Testis (tissue), 3 donors: ENCODE data around the gene RPL10. TPM values are rescaled to one million over a fixed set of nuclear protein-coding genes. Genes with fewer than 3 reads are reported as not detected.

Experiments used
- DNase-seq: peaks from one replicate; pipeline ENCODE4 v3.0.0-alpha.2; 2019
- H3K27ac ChIP-seq, 2 donors: fragments of 200-600 bp; sonication (generic); one replicate each; pipeline ENCODE4 v1.5.1; 2019
- H3K27me3 ChIP-seq: fragments of 200-600 bp; sonication (generic); one replicate; pipeline ENCODE4 v1.5.1; 2019
- H3K36me3 ChIP-seq: fragments of 200-600 bp; sonication (generic); one replicate; pipeline ENCODE4 v1.5.1; 2017; ENCODE audit warnings: low read depth; ENCODE audit errors: missing control alignments
- H3K4me1 ChIP-seq: fragments of 200-600 bp; sonication (generic); one replicate; pipeline ENCODE4 v1.5.1; 2019
- H3K4me3 ChIP-seq, 2 donors: fragments of 200-600 bp; sonication (generic); one replicate each; pipeline ENCODE4 v1.5.1; 2017 to 2019
- H3K9me3 ChIP-seq: fragments of 200-600 bp; sonication (generic); one replicate; pipeline ENCODE4 v1.5.1; 2017
- POLR2A ChIP-seq: fragments of 450-650 bp; IDR thresholded peaks from one replicate; pipeline ENCODE4 v1.6.1; 2017; ENCODE audit warnings: antibody characterized with exemption, mild to moderate bottlenecking, moderate library complexity
- WGBS, 2 donors: methylation state at CpG; one replicate each; pipeline ENCODE4 v1.1.5; 2018; 5-methylcytosine and 5-hydroxymethylcytosine counted together
- intact Hi-C: fragments of 100-400 bp; cut with DNase I; formaldehyde crosslinking; loops from one replicate; pipeline ENCODE4 v1.15.1; 2023; ENCODE audit warnings: low total_unique reads
- polyA plus RNA-seq: library from polyadenylated mRNA; stranded (reverse); fragments of 350-450 nt; fragmentation: Illumina TruSeq; extraction: RNeasy Lipid Tissue Mini Kit (QIAGEN cat#74804); gene quantifications from one replicate; pipeline ENCODE4 v1.2.3, GENCODE V29; 2014; ENCODE audit warnings: low read depth, low replicate concordance; ENCODE audit not compliant: insufficient read depth
- total RNA-seq, 2 donors: library from RNA; depleted of rRNA; stranded (reverse); fragments of >200 nt; gene quantifications; one replicate each; pipeline ENCODE4 v1.2.3, GENCODE V29; 2016
- TF ChIP-seq, protein P1 (sequence below), 3 experiments: fragments of 450-650 bp in 2 of 3; fragments of 200-600 bp in 1 of 3; sonication (generic) in 1 of 3; IDR thresholded peaks; one replicate each; pipeline ENCODE4 v1.5.1; 2016 to 2019; ENCODE audit warnings: antibody characterized with exemption in 3 of 3, mild to moderate bottlenecking in 2 of 3, moderate library complexity in 1 of 3

The RPL10 gene
- total and polyA plus RNA-seq, 3 donors from 2014 or later = 925 to 1,913 (median 1,423) TPM

- H3K4me3 ChIP-seq = no peak overlapping the region
- H3K36me3 ChIP-seq = no peaks in the 10 kb centered on the region
- DNase-seq = no peak
- TF ChIP-seq, protein P1, sequence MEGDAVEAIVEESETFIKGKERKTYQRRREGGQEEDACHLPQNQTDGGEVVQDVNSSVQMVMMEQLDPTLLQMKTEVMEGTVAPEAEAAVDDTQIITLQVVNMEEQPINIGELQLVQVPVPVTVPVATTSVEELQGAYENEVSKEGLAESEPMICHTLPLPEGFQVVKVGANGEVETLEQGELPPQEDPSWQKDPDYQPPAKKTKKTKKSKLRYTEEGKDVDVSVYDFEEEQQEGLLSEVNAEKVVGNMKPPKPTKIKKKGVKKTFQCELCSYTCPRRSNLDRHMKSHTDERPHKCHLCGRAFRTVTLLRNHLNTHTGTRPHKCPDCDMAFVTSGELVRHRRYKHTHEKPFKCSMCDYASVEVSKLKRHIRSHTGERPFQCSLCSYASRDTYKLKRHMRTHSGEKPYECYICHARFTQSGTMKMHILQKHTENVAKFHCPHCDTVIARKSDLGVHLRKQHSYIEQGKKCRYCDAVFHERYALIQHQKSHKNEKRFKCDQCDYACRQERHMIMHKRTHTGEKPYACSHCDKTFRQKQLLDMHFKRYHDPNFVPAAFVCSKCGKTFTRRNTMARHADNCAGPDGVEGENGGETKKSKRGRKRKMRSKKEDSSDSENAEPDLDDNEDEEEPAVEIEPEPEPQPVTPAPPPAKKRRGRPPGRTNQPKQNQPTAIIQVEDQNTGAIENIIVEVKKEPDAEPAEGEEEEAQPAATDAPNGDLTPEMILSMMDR (IDR thresholded peaks at IDR 0.05) = no peak
- TF ChIP-seq POLR2A = no peak
- 89 to 100% methylated on average over 2 to 7 of the region's 7 CpGs for WGBS, 2 donors
- H3K9me3 ChIP-seq = no peaks in the 10 kb centered on the region
- intact Hi-C loops = no loop called here
- H3K27me3 ChIP-seq = no peaks in the 10 kb centered on the region
- H3K27ac ChIP-seq = no peak overlapping the region
- H3K4me1 ChIP-seq = no peaks in the 10 kb centered on the region
These were observed 36.4 kb downstream of the RPL10 start for GRCh38 chrX:154434394-154435168.

- H3K27ac ChIP-seq = no peak overlapping the region
- H3K4me3 ChIP-seq = no peak overlapping the region
- TF ChIP-seq, protein P1 (IDR thresholded peaks at IDR 0.05) = no peak
- no peak for TF ChIP-seq POLR2A
- H3K9me3 ChIP-seq = no peaks in the 10 kb centered on the region
- no peaks in the 10 kb centered on the region for H3K36me3 ChIP-seq
- intact Hi-C loops = no loop called here
- no peak for DNase-seq
- H3K27me3 ChIP-seq = no peaks in the 10 kb centered on the region
- H3K4me1 ChIP-seq = no peaks in the 10 kb centered on the region
- 91 to 97% methylated on average over 9 to 15 of the region's 19 CpGs for WGBS, 2 donors
These were observed 37.1 kb downstream of the RPL10 start for GRCh38 chrX:154435171-154435733.

- Histone ChIP-seq H3K4me1 (no peaks in the 10 kb centered on the region), H3K27me3 (no peaks in the 10 kb centered on the region), H3K27ac (peak overlapping the region; percentile 59 to 88), H3K9me3 (no peaks in the 10 kb centered on the region), H3K4me3 (peak overlapping the region in 1 of 2 donors; percentile 61), H3K36me3 (no peaks in the 10 kb centered on the region)
- no peak for DNase-seq
- intact Hi-C loops = no loop called here
- 1% methylated on average over 14 of the region's 78 CpGs; no CpG with 5 or more reads in 1 of the 2 donors for WGBS, 2 donors
- TF ChIP-seq, protein P1 (IDR thresholded peaks at IDR 0.05) = no peak
- TF ChIP-seq POLR2A = no peak
These were observed 38.3 kb downstream of the RPL10 start for GRCh38 chrX:154436374-154436982.

GRCh38 chrX:154436983-154437752 is 39.0 kb downstream of the RPL10 start, which contains the start of gene GDI1:
TSS of gene GDI1 (plus strand) at chrX:154437154. CDS start at chrX:154437255, 101 bp downstream.
- Histone ChIP-seq H3K36me3 (no peaks in the 10 kb centered on the region), H3K27me3 (no peaks in the 10 kb centered on the region), H3K4me3 (peak within 1 kb of the TSS; percentile 61 to 74), H3K4me1 (no peaks in the 10 kb centered on the region), H3K9me3 (no peaks in the 10 kb centered on the region), H3K27ac (peak within 1 kb of the TSS; percentile 83 to 88)
- WGBS, 2 donors = 0% methylated on average over 2 to 15 of the region's 93 CpGs
- no peak for DNase-seq
- intact Hi-C loops = no loop called here
- no peak for TF ChIP-seq POLR2A
- TF ChIP-seq, protein P1 (IDR thresholded peaks at IDR 0.05) = no peak
